ENCODE results near the gene THUMPD2. TPM values are rescaled to one million over a fixed set of nuclear protein-coding genes. Genes with fewer than 3 reads are reported as not detected.

THUMPD2 gene
- total and polyA plus RNA-seq, 4 experiments from 2014 or later: 5.6 to 11.6 (median 8.4) TPM

GRCh38 chr2:39706312-39706711 lies 72.7 kb downstream of the THUMPD2 start:
- Histone ChIP-seq H3K27ac (ENCODE audit: low read depth, low read length) (no peak overlapping the region), H3K4me1 (ENCODE audit: insufficient read depth, low read length) (no peaks in the 10 kb centered on the region), H3K36me3 (ENCODE audit: insufficient read depth, low read length) (no peaks in the 10 kb centered on the region), H3K9me3 (ENCODE audit: control insufficient read depth in 1 of 2, low read length in 2 of 2) (peaks cover 0 to 4% of the 10 kb centered on the region in 2 donors), H3K27me3 (ENCODE audit: insufficient read depth, low read length) (no peaks in the 10 kb centered on the region), H3K4me3 (ENCODE audit: low read length in 2 of 2) (no peak overlapping the region)
- peaks cover 9 to 19% of the 10 kb centered on the region in 2 donors for H3K27me3 Mint-ChIP-seq
- ChIA-PET POLR2A (ENCODE audit: partially characterized antibody) (no interaction called here), CTCF (ENCODE audit: partially characterized antibody) (interaction anchor here (0.9 kb wide), 1 partner anchor 23 kb away, joined by 3 read pairs; no protein-coding TSS in a partner anchor)
- H3K9me3 Mint-ChIP-seq: peaks cover 4 to 20% (median 12%) of the 10 kb centered on the region in 8 donors
- intact Hi-C loops (cut with micrococcal nuclease): no loop called here
- H3K36me3 Mint-ChIP-seq: peaks cover 0 to 3% of the 10 kb centered on the region in 2 donors
- DNase-seq: no peak
- H3K4me3 Mint-ChIP-seq: no peak overlapping the region
- no peak overlapping the region for H3K27ac Mint-ChIP-seq
- H3K4me1 Mint-ChIP-seq: no peaks in the 10 kb centered on the region

- no peak for DNase-seq
- ChIA-PET POLR2A (ENCODE audit: partially characterized antibody) (no interaction called here), CTCF (ENCODE audit: partially characterized antibody) (interaction anchor here (0.9 kb wide), 1 partner anchor 23 kb away, joined by 3 read pairs; no protein-coding TSS in a partner anchor)
- H3K36me3 Mint-ChIP-seq: peaks cover 0 to 5% of the 10 kb centered on the region in 2 donors
- Histone ChIP-seq H3K4me3 (ENCODE audit: low read length in 2 of 2) (no peak overlapping the region), H3K9me3 (ENCODE audit: control insufficient read depth in 1 of 2, low read length in 2 of 2) (peaks cover 0 to 9% of the 10 kb centered on the region in 2 donors), H3K27ac (ENCODE audit: low read depth, low read length) (no peak overlapping the region), H3K4me1 (ENCODE audit: insufficient read depth, low read length) (no peaks in the 10 kb centered on the region), H3K36me3 (ENCODE audit: insufficient read depth, low read length) (no peaks in the 10 kb centered on the region), H3K27me3 (ENCODE audit: insufficient read depth, low read length) (no peaks in the 10 kb centered on the region)
- peaks cover 9 to 17% of the 10 kb centered on the region in 2 donors for H3K27me3 Mint-ChIP-seq
- H3K4me1 Mint-ChIP-seq: no peaks in the 10 kb centered on the region
- intact Hi-C loops (cut with micrococcal nuclease): no loop called here
- peaks cover 5 to 27% (median 19%) of the 10 kb centered on the region in 8 donors for H3K9me3 Mint-ChIP-seq
- H3K4me3 Mint-ChIP-seq: no peak overlapping the region
- H3K27ac Mint-ChIP-seq: no peak overlapping the region
Observed at GRCh38 chr2:39705638-39706037, 73.4 kb downstream of the THUMPD2 start.

- H3K4me3 ChIP-seq (ENCODE audit: low read length in 2 of 2): no peak overlapping the region
- Mint-ChIP-seq H3K36me3 (peaks cover 0 to 5% of the 10 kb centered on the region in 2 donors), H3K9me3 (peaks cover 5 to 35% (median 23%) of the 10 kb centered on the region in 8 donors), H3K4me3 (no peak overlapping the region), H3K4me1 (no peaks in the 10 kb centered on the region), H3K27me3 (peaks cover 5 to 15% of the 10 kb centered on the region in 2 donors), H3K27ac (no peak overlapping the region)
- no peaks in the 10 kb centered on the region for H3K4me1 ChIP-seq (ENCODE audit: insufficient read depth, low read length)
- DNase-seq: no peak
- peaks cover 0 to 9% of the 10 kb centered on the region in 2 donors for H3K9me3 ChIP-seq (ENCODE audit: control insufficient read depth in 1 of 2, low read length in 2 of 2)
- ChIA-PET POLR2A (ENCODE audit: partially characterized antibody) (no interaction called here), CTCF (ENCODE audit: partially characterized antibody) (no interaction called here)
- H3K36me3 ChIP-seq (ENCODE audit: insufficient read depth, low read length): no peaks in the 10 kb centered on the region
- no peaks in the 10 kb centered on the region for H3K27me3 ChIP-seq (ENCODE audit: insufficient read depth, low read length)
- H3K27ac ChIP-seq (ENCODE audit: low read depth, low read length): no peak overlapping the region
- intact Hi-C loops (cut with micrococcal nuclease): no loop called here
Observed at GRCh38 chr2:39704540-39704939, 74.5 kb downstream of the THUMPD2 start.

GRCh38 chr2:39703181-39703872 lies 75.7 kb downstream of the THUMPD2 start:
- CTCF ChIA-PET (ENCODE audit: partially characterized antibody): no interaction called here

GRCh38 chr2:39701137-39701536 lies 77.9 kb downstream of the THUMPD2 start:
- CTCF ChIA-PET (ENCODE audit: partially characterized antibody): no interaction called here

More at GRCh38 chr2:39703181-39703872, 75.7 kb downstream of the THUMPD2 start:
- Mint-ChIP-seq H3K9me3 (peaks cover 5 to 35% (median 23%) of the 10 kb centered on the region in 8 donors), H3K4me1 (no peaks in the 10 kb centered on the region), H3K27me3 (peaks cover 5 to 19% of the 10 kb centered on the region in 2 donors), H3K27ac (no peak overlapping the region), H3K4me3 (no peak overlapping the region), H3K36me3 (peaks cover 0 to 5% of the 10 kb centered on the region in 2 donors)
- no peak overlapping the region for H3K27ac ChIP-seq (ENCODE audit: low read depth, low read length)
- H3K4me3 ChIP-seq (ENCODE audit: low read length in 2 of 2): no peak overlapping the region
- H3K9me3 ChIP-seq (ENCODE audit: control insufficient read depth in 1 of 2, low read length in 2 of 2): peaks cover 0 to 9% of the 10 kb centered on the region in 2 donors
- POLR2A ChIA-PET (ENCODE audit: partially characterized antibody): no interaction called here
- no peaks in the 10 kb centered on the region for H3K36me3 ChIP-seq (ENCODE audit: insufficient read depth, low read length)
- H3K4me1 ChIP-seq (ENCODE audit: insufficient read depth, low read length): no peaks in the 10 kb centered on the region
- no peak for DNase-seq
- no peaks in the 10 kb centered on the region for H3K27me3 ChIP-seq (ENCODE audit: insufficient read depth, low read length)
- intact Hi-C loops (cut with micrococcal nuclease): no loop called here

GRCh38 chr2:39697454-39697853 lies 81.6 kb downstream of the THUMPD2 start:
- no peak overlapping the region for H3K27ac Mint-ChIP-seq
- intact Hi-C loops (cut with micrococcal nuclease): no loop called here
- Histone ChIP-seq H3K36me3 (ENCODE audit: insufficient read depth, low read length) (no peaks in the 10 kb centered on the region), H3K4me1 (ENCODE audit: insufficient read depth, low read length) (no peaks in the 10 kb centered on the region), H3K4me3 (ENCODE audit: low read length in 2 of 2) (no peak overlapping the region), H3K27ac (ENCODE audit: low read depth, low read length) (no peak overlapping the region), H3K9me3 (ENCODE audit: control insufficient read depth in 1 of 2, low read length in 2 of 2) (peaks cover 0 to 9% of the 10 kb centered on the region in 2 donors), H3K27me3 (ENCODE audit: insufficient read depth, low read length) (no peaks in the 10 kb centered on the region)
- peaks cover 5 to 26% (median 21%) of the 10 kb centered on the region in 8 donors for H3K9me3 Mint-ChIP-seq
- DNase-seq: no peak
- H3K4me3 Mint-ChIP-seq: no peak overlapping the region
- peaks cover 4 to 16% of the 10 kb centered on the region in 2 donors for H3K27me3 Mint-ChIP-seq
- no peaks in the 10 kb centered on the region for H3K4me1 Mint-ChIP-seq
- ChIA-PET POLR2A (ENCODE audit: partially characterized antibody) (no interaction called here), CTCF (ENCODE audit: partially characterized antibody) (interaction anchor here (1.6 kb wide), 1 partner anchor 17 kb away, joined by 4 read pairs; no protein-coding TSS in a partner anchor)
- H3K36me3 Mint-ChIP-seq: peaks cover 0 to 5% of the 10 kb centered on the region in 2 donors

More at GRCh38 chr2:39701137-39701536, 77.9 kb downstream of the THUMPD2 start:
- Histone ChIP-seq H3K27me3 (ENCODE audit: insufficient read depth, low read length) (no peaks in the 10 kb centered on the region), H3K36me3 (ENCODE audit: insufficient read depth, low read length) (no peaks in the 10 kb centered on the region), H3K27ac (ENCODE audit: low read depth, low read length) (no peak overlapping the region), H3K4me1 (ENCODE audit: insufficient read depth, low read length) (no peaks in the 10 kb centered on the region), H3K9me3 (ENCODE audit: control insufficient read depth in 1 of 2, low read length in 2 of 2) (peaks cover 0 to 9% of the 10 kb centered on the region in 2 donors), H3K4me3 (ENCODE audit: low read length in 2 of 2) (no peak overlapping the region)
- peaks cover 5 to 33% (median 21%) of the 10 kb centered on the region in 8 donors for H3K9me3 Mint-ChIP-seq
- H3K4me3 Mint-ChIP-seq: no peak overlapping the region
- peaks cover 0 to 5% of the 10 kb centered on the region in 2 donors for H3K36me3 Mint-ChIP-seq
- intact Hi-C loops (cut with micrococcal nuclease): no loop called here
- H3K27me3 Mint-ChIP-seq: peaks cover 3 to 12% of the 10 kb centered on the region in 2 donors
- no peaks in the 10 kb centered on the region for H3K4me1 Mint-ChIP-seq
- POLR2A ChIA-PET (ENCODE audit: partially characterized antibody): no interaction called here
- H3K27ac Mint-ChIP-seq: no peak overlapping the region
- no peak for DNase-seq

GRCh38 chr2:39696838-39697237 lies 82.2 kb downstream of the THUMPD2 start:
- Mint-ChIP-seq H3K27ac (no peak overlapping the region), H3K4me3 (no peak overlapping the region), H3K36me3 (peaks cover 0 to 5% of the 10 kb centered on the region in 2 donors), H3K27me3 (peaks cover 6 to 18% of the 10 kb centered on the region in 2 donors), H3K9me3 (peaks cover 5 to 23% (median 16%) of the 10 kb centered on the region in 8 donors), H3K4me1 (no peaks in the 10 kb centered on the region)
- Histone ChIP-seq H3K9me3 (ENCODE audit: control insufficient read depth in 1 of 2, low read length in 2 of 2) (peaks cover 0 to 5% of the 10 kb centered on the region in 2 donors), H3K4me1 (ENCODE audit: insufficient read depth, low read length) (no peaks in the 10 kb centered on the region), H3K27me3 (ENCODE audit: insufficient read depth, low read length) (no peaks in the 10 kb centered on the region), H3K27ac (ENCODE audit: low read depth, low read length) (no peak overlapping the region), H3K4me3 (ENCODE audit: low read length in 2 of 2) (no peak overlapping the region), H3K36me3 (ENCODE audit: insufficient read depth, low read length) (no peaks in the 10 kb centered on the region)
- DNase-seq: no peak
- intact Hi-C loops (cut with micrococcal nuclease): no loop called here
- CTCF ChIA-PET (ENCODE audit: partially characterized antibody): interaction anchor here (1.6 kb wide), 1 partner anchor 17 kb away, joined by 4 read pairs; no protein-coding TSS in a partner anchor
- POLR2A ChIA-PET (ENCODE audit: partially characterized antibody): no interaction called here

All from CD4-positive, alpha-beta memory T cell (primary cell).